GM12872 (cell line): ENCODE results near the gene KRTAP5-7.

ENCODE experiments used
- CTCF ChIP-seq: IDR thresholded peaks from 3 replicates; pipeline ENCODE4 v1.5.1; 2011; ENCODE audit warnings: low read depth, mild to moderate bottlenecking, low read length, moderate library complexity; ENCODE audit not compliant: insufficient read depth

The KRTAP5-7 gene

GRCh38 chr11:71575723-71576424 lies 48.8 kb downstream of the KRTAP5-7 start:
- TF ChIP-seq CTCF: no peak

GRCh38 chr11:71577469-71578004 lies 50.5 kb downstream of the KRTAP5-7 start:
- no peak for TF ChIP-seq CTCF
